ENCODE measurements around the gene CMC2.
A peak's percentile ranks its signal among the peaks of the same experiment; 100 is the strongest.

The CMC2 gene

GRCh38 chr16:80982646-80983045 lies 24.0 kb downstream of the CMC2 start:
- no peak overlapping the region for H3K4me3 Mint-ChIP-seq
- H3K4me1 Mint-ChIP-seq (ENCODE audit: low read depth in 2 of 2): peaks cover 6 to 30% of the 10 kb centered on the region in 2 donors
- DNase-seq (no peak), ATAC-seq (replicated peaks) (no peak)
- no peaks in the 10 kb centered on the region for H3K27me3 Mint-ChIP-seq
- H3K9me3 Mint-ChIP-seq: no peaks in the 10 kb centered on the region
- peaks cover 41% of the 10 kb centered on the region for H3K36me3 Mint-ChIP-seq (ENCODE audit: insufficient read depth)
- H3K27ac Mint-ChIP-seq: no peak overlapping the region

- Mint-ChIP-seq H3K36me3 (ENCODE audit: insufficient read depth) (peaks cover 45% of the 10 kb centered on the region), H3K4me1 (ENCODE audit: low read depth in 2 of 2) (peaks cover 4 to 23% of the 10 kb centered on the region in 2 donors), H3K27ac (no peak overlapping the region), H3K9me3 (no peaks in the 10 kb centered on the region), H3K4me3 (no peak overlapping the region), H3K27me3 (no peaks in the 10 kb centered on the region)
- DNase-seq (no peak), ATAC-seq (replicated peaks) (no peak)
These were observed 25.6 kb downstream of the CMC2 start for GRCh38 chr16:80981103-80981502.

DNA sequence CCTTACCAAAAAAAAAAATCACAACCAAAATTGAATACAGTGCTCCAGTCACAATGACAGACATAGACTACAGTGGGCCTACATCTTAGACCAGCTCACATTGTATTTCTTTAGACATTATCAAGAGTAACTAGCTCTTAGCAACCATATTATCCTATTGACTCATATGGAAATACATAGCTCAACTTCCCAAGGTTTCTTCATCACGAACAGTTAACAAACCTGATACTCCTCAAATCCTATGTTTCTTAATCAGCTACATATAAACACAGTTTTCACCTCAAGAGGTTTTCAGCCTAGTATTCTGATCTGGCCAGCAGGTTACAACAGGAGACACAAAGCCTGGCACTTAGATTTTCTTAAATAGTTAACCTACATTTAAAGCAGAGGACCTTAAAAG lies 29.7 kb downstream of the CMC2 start:
- H3K4me1 Mint-ChIP-seq (ENCODE audit: low read depth in 2 of 2): no peaks in the 10 kb centered on the region
- H3K9me3 Mint-ChIP-seq: no peaks in the 10 kb centered on the region
- no peak for DNase-seq
- H3K27ac Mint-ChIP-seq: peak overlapping the region in 1 of 2 donors; percentile 14
- H3K27me3 Mint-ChIP-seq: no peaks in the 10 kb centered on the region
- no peak for ATAC-seq (replicated peaks)
- peaks cover 57% of the 10 kb centered on the region for H3K36me3 Mint-ChIP-seq (ENCODE audit: insufficient read depth)
- no peak overlapping the region for H3K4me3 Mint-ChIP-seq

DNA sequence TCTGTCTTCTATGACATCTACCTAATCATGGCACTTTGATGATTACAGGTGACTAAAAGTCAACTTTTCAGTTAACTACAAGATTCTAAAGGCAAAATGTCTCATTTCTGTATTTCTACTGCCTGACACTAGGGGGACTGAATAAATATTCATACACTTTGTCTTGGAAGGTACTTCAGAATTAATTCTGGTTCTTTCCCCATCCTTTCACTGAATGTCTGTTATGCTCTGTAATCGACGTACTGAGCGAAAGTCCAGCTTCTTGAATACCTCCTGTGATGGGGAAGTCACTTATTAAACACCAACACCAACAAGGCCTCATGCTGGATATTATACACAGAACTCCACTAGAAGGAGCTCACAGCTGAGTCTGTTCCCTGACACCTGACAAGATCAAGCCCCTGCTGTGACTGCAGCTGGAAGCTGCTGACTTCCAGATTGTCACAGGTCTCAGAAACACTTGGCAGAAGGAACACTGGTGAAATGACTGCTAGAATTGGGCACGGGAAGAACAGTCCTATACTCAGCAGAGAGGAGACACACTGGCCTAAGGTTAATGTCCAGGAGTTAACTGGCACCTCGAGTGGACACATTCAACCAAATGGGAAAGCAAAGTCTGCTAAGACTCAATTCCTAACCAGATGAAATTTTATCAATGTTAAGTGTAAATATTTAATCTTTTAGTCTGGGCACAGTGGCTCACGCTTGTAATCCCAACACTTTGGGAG lies 31.9 kb downstream of the CMC2 start:
- Mint-ChIP-seq H3K27ac (peak overlapping the region in 1 of 2 donors; percentile 1), H3K4me1 (ENCODE audit: low read depth in 2 of 2) (no peaks in the 10 kb centered on the region), H3K36me3 (ENCODE audit: insufficient read depth) (peaks cover 60% of the 10 kb centered on the region), H3K9me3 (no peaks in the 10 kb centered on the region), H3K27me3 (no peaks in the 10 kb centered on the region), H3K4me3 (no peak overlapping the region)
- no peak for DNase-seq
- peak; percentile 14 for ATAC-seq (replicated peaks)

GRCh38 chr16:80973991-80974390 lies 32.7 kb downstream of the CMC2 start:
- no peak overlapping the region for H3K27ac Mint-ChIP-seq
- no peaks in the 10 kb centered on the region for H3K27me3 Mint-ChIP-seq
- DNase-seq: no peak
- no peaks in the 10 kb centered on the region for H3K4me1 Mint-ChIP-seq (ENCODE audit: low read depth in 2 of 2)
- no peaks in the 10 kb centered on the region for H3K9me3 Mint-ChIP-seq
- no peak overlapping the region for H3K4me3 Mint-ChIP-seq
- ATAC-seq (replicated peaks): no peak
- peaks cover 53% of the 10 kb centered on the region for H3K36me3 Mint-ChIP-seq (ENCODE audit: insufficient read depth)

DNA sequence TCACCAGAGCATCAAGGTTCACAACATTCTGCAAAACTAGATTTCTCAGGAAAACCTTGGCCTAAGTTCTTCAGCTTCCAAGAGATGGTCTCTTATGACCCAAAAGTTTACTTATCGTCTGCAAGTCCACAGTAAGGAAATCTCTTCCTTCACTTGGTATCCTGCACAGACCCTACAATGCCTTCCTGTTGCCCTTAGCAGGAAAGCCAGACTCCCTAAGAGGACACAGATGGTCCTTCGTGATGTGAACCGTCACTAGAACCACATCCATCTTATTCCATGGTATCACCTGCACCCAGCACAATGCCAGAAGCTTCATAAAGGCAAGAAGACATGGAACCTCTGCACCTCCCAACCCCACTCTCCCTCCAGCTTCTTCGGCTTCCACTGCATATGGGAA lies 34.1 kb downstream of the CMC2 start:
- ATAC-seq (replicated peaks): no peak
- H3K27me3 Mint-ChIP-seq: no peaks in the 10 kb centered on the region
- H3K4me1 Mint-ChIP-seq (ENCODE audit: low read depth in 2 of 2): no peaks in the 10 kb centered on the region
- no peak overlapping the region for H3K4me3 Mint-ChIP-seq
- H3K27ac Mint-ChIP-seq: no peak overlapping the region
- no peak for DNase-seq
- no peaks in the 10 kb centered on the region for H3K9me3 Mint-ChIP-seq
- H3K36me3 Mint-ChIP-seq (ENCODE audit: insufficient read depth): peaks cover 44% of the 10 kb centered on the region

- no peak overlapping the region for H3K4me3 Mint-ChIP-seq
- H3K27me3 Mint-ChIP-seq: no peaks in the 10 kb centered on the region
- H3K36me3 Mint-ChIP-seq (ENCODE audit: insufficient read depth): peaks cover 37% of the 10 kb centered on the region
- ATAC-seq (replicated peaks): no peak
- no peak for DNase-seq
- H3K4me1 Mint-ChIP-seq (ENCODE audit: low read depth in 2 of 2): no peaks in the 10 kb centered on the region
- H3K27ac Mint-ChIP-seq: no peak overlapping the region
- H3K9me3 Mint-ChIP-seq: no peaks in the 10 kb centered on the region
These were observed 34.9 kb downstream of the CMC2 start for GRCh38 chr16:80971819-80972218.

- peaks cover 18% of the 10 kb centered on the region for H3K36me3 Mint-ChIP-seq (ENCODE audit: insufficient read depth)
- no peak overlapping the region for H3K27ac Mint-ChIP-seq
- ATAC-seq (replicated peaks) (no peak), DNase-seq (no peak)
- H3K9me3 Mint-ChIP-seq: no peaks in the 10 kb centered on the region
- H3K27me3 Mint-ChIP-seq: no peaks in the 10 kb centered on the region
- peaks cover 3 to 9% of the 10 kb centered on the region in 2 donors for H3K4me1 Mint-ChIP-seq (ENCODE audit: low read depth in 2 of 2)
- H3K4me3 Mint-ChIP-seq: no peak overlapping the region
These were observed 37.6 kb downstream of the CMC2 start for GRCh38 chr16:80969114-80969484.

- no peak for DNase-seq
These were observed 38.1 kb downstream of the CMC2 start for GRCh38 chr16:80968386-80969113.

DNA sequence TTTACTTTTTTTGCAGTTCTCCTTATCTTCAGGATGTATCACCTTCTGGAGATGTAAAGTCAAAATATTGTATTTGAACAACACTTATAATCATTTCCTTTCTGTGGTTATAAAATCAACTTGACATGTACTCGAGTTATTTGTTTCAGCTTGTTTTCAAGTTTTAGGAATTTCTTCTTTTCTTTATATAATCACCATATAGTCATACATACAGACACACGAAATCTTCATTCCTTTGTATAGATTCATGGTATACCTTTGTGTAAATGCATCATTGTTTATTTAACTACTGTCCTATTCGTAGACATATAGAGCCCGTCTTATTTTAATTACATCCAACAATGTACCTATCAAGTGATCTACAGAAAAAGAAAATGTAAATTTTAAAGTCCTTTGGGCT lies 40.1 kb downstream of the CMC2 start:
- DNase-seq: no peak
- peaks cover 5 to 12% of the 10 kb centered on the region in 2 donors for H3K4me1 Mint-ChIP-seq (ENCODE audit: low read depth in 2 of 2)
- H3K9me3 Mint-ChIP-seq: no peaks in the 10 kb centered on the region
- ATAC-seq (replicated peaks): no peak
- no peaks in the 10 kb centered on the region for H3K27me3 Mint-ChIP-seq
- no peak overlapping the region for H3K27ac Mint-ChIP-seq
- no peak overlapping the region for H3K4me3 Mint-ChIP-seq
- peaks cover 15% of the 10 kb centered on the region for H3K36me3 Mint-ChIP-seq (ENCODE audit: insufficient read depth)

More at GRCh38 chr16:80968386-80969113, 38.1 kb downstream of the CMC2 start:
- Mint-ChIP-seq H3K36me3 (ENCODE audit: insufficient read depth) (peaks cover 18% of the 10 kb centered on the region), H3K9me3 (no peaks in the 10 kb centered on the region), H3K4me3 (no peak overlapping the region), H3K4me1 (ENCODE audit: low read depth in 2 of 2) (peaks cover 5 to 12% of the 10 kb centered on the region in 2 donors), H3K27me3 (no peaks in the 10 kb centered on the region), H3K27ac (peak overlapping the region in 1 of 2 donors; percentile 1)
- no peak for ATAC-seq (replicated peaks)

- Mint-ChIP-seq H3K4me3 (no peak overlapping the region), H3K9me3 (peaks cover 5 to 17% of the 10 kb centered on the region in 2 donors), H3K36me3 (ENCODE audit: insufficient read depth) (peaks cover 9% of the 10 kb centered on the region), H3K4me1 (ENCODE audit: low read depth in 2 of 2) (peaks cover 5 to 12% of the 10 kb centered on the region in 2 donors), H3K27ac (no peak overlapping the region), H3K27me3 (no peaks in the 10 kb centered on the region)
- ATAC-seq (replicated peaks) (no peak), DNase-seq (no peak)
These were observed 42.3 kb downstream of the CMC2 start for GRCh38 chr16:80964351-80964750.

DNA sequence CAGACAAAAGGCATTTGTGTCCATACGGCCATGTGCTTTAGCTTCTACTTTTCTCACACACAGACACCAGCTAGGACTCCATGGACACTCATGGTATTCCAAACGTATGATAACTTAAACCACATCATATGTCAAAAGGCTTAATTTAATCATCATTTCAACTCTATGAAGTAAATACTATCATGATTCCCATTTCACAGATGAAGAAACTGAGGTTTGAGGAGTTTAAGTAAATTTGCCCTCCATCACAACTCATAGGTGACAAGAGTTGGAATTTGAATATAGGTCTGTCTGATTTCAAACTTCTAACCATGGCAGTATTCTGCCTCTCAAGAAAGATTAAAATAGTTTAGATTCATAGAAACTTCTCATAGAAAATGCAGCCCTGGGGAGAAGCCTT lies 43.8 kb downstream of the CMC2 start:
- Mint-ChIP-seq H3K4me1 (ENCODE audit: low read depth in 2 of 2) (peaks cover 5 to 12% of the 10 kb centered on the region in 2 donors), H3K27me3 (no peaks in the 10 kb centered on the region), H3K4me3 (no peak overlapping the region), H3K27ac (no peak overlapping the region), H3K9me3 (peaks cover 6 to 22% of the 10 kb centered on the region in 2 donors), H3K36me3 (ENCODE audit: insufficient read depth) (peaks cover 4% of the 10 kb centered on the region)
- no peak for DNase-seq
- ATAC-seq (replicated peaks): no peak

GRCh38 chr16:80958284-80958683 lies 48.4 kb downstream of the CMC2 start:
- Mint-ChIP-seq H3K9me3 (peaks cover 15 to 51% of the 10 kb centered on the region in 2 donors), H3K27ac (no peak overlapping the region), H3K4me1 (ENCODE audit: low read depth in 2 of 2) (no peaks in the 10 kb centered on the region), H3K27me3 (peaks cover 12 to 15% of the 10 kb centered on the region in 2 donors), H3K4me3 (no peak overlapping the region), H3K36me3 (ENCODE audit: insufficient read depth) (no peaks in the 10 kb centered on the region)
- ATAC-seq (replicated peaks) (no peak), DNase-seq (no peak)

GRCh38 chr16:80954985-80955384 lies 51.7 kb downstream of the CMC2 start:
- Mint-ChIP-seq H3K36me3 (ENCODE audit: insufficient read depth) (no peaks in the 10 kb centered on the region), H3K9me3 (peaks cover 13 to 40% of the 10 kb centered on the region in 2 donors), H3K4me1 (ENCODE audit: low read depth in 2 of 2) (no peaks in the 10 kb centered on the region), H3K27ac (no peak overlapping the region), H3K4me3 (no peak overlapping the region), H3K27me3 (peaks cover 19 to 26% of the 10 kb centered on the region in 2 donors)
- ATAC-seq (replicated peaks) (no peak), DNase-seq (no peak)

Measured in effector memory CD8-positive, alpha-beta T cell (primary cell).